HuH-7.5 (cell line): ENCODE measurements around the gene CPNE7.
A peak's percentile ranks its signal among the peaks of the same experiment; 100 is the strongest.

Experiments used
- DNase-seq: peaks from one replicate; pipeline ENCODE4 v3.0.0; 2011; ENCODE audit warnings: low spot score

The CPNE7 gene

DNA sequence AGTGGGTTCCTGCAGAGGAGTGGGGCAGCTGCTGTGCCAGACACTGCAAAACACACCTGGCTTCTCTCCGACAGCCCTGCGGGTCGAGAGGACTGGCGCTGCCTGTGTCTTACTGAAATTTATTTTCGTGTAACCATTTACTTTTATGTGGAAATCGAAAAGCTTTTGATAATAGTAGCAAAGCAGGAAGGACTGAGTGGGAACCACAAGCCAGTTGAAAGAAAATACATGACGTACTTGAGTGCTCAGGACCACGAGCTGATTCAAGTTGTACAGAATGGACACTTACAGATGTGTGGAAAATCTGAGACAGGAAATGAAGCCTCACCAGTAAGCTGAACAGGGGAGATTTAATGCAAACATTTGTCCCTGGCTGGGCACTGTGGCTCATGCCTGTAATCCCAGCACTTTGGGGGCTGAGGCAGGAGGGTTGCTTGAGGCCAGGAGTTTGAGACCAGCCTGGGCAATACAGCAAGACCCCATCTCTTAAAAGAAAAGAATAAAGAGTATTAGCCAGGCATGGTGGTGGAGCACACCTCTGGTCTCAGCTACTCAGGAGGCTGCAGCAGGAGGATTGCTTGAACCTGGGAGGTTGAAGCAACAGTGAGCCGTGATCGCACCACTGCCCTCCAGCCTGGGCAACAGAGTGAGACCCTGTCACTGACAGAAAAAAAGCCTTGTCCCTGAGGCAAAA is 26.4 kb upstream of the CPNE7 start:
- no peak for DNase-seq

DNA sequence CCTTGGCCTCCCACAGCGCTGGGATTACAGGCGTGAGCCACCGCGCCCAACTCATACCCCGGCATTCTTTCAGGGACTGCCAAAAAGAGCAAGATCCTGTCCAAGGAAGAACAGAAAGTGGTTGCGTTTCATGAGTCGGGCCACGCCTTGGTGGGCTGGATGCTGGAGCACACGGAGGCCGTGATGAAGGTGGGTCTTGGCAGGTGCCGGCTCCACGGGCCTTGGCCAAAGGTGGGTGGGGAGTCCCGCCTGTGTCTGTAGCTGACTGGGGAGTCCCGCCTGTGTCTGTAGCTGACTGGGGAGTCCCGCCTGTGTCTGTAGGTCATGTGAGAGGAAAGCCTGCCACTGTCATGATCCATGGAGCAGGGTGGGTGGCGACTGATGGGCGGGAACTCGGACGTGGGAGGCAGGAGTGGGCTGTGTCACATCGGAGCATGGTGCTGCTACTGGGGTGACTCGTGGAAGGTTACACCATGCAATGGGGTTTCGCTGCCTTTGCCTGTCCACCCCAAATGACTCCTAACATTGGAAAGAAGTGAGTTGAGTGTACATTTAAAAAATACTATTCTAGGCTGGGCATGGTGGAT is 25.0 kb upstream of the CPNE7 start:
- DNase-seq: no peak

DNA sequence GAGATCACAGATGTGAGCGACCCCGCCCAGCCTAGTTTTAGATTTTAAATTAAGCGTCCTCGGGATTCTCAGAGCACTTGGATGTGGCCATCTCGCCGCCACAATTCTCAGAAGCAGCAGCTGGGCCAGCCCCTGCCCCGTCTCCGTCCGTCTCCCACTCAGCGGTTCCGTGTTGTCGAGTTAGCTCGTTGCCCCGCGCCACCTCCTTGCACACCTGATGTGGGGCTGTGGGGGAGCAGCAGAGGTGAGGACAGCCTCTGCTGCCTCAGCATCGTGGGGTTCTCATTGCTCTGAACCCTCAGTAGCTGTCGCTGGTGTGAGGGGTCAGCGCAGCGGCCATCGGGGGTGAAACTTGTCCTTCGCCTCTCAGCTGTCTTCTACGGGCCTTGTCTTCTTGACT is 23.2 kb upstream of the CPNE7 start:
- DNase-seq: no peak

DNA sequence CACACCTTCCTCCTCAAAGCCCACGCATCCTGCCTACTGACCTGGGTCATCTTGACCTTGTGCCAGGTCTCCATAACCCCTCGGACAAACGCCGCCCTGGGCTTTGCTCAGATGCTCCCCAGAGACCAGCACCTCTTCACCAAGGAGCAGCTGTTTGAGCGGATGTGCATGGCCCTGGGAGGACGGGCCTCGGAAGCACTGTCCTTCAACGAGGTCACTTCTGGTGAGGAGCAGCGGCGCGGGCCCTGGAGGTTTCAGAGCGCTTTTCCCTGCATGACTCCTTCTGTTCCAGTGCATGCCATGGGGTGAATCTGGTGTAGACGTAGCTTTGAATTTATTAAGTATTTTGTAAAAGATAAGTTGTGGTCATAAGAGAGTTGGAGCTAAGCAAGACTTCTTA is 22.6 kb upstream of the CPNE7 start:
- no peak for DNase-seq

DNA sequence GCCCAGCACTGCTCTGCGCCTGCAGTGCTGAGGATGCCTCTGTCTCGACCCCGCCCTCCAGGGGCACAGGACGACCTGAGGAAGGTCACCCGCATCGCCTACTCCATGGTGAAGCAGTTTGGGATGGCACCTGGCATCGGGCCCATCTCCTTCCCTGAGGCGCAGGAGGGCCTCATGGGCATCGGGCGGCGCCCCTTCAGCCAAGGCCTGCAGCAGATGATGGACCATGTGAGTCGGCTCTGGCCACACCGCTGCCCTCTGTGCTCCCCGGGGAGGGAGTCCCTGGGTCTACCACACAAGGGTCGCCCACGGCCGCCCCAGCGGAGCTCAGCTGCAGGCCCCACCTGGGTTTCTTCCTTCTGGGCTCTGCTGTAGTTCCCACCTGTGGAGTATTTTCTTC is 21.8 kb upstream of the CPNE7 start:
- no peak for DNase-seq

DNA sequence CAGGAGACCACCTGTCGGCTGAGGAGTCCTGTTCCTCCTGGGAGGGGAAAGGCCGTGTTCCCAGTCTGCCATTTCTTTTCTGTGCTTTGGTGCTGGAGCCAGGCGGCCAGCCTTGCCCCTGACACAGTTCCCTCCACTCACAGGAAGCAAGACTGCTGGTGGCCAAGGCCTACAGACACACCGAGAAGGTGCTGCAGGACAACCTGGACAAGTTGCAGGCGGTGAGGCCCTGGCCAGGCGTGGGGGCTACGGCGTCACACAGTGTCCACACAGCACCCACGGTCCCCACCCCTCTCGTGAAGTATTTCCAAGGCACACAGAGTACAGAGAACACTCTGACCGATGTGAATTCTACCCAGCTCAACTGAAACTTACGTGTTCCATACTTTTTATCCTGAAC is 21.2 kb upstream of the CPNE7 start:
- no peak for DNase-seq

DNA sequence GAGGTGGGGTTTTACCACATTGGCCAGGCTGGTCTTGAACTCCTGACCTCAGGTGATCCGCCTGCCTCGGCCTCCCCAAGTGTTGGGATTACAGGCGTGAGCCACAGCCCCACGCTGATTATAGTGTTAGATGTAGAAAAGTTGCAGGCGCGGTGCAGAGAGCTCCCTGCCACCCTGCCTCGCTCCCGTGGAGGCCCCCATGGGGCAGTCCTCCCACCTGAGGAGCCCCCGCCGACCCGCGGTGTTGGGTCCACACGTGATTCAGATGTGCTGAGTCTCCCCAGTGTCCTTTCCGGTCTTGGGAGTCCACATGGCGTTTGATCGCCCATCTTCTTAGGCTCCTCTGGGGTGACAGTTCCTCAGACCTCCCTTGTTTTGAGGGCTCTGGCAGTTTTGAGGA is 20.3 kb upstream of the CPNE7 start:
- no peak for DNase-seq

DNA sequence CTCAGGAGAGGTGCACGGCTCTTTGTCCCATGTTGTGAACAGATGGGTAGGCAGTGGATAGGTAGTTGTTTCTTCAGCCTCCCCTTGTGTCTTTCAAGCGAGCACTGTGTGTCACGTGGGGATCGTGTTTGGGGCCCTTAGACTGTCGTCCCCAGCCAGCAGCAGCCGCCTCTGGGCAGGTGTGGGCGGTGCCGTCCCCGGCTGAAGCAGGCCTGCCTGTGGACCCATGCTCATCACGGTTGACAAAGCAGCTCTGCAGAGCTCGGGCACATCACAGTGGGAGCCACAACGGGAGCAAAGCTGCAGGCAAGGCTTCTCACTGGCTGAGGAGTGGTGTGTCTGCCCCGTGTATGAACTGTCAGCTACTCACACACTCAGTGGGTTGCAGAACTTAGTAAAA is 19.8 kb upstream of the CPNE7 start:
- no peak for DNase-seq

DNA sequence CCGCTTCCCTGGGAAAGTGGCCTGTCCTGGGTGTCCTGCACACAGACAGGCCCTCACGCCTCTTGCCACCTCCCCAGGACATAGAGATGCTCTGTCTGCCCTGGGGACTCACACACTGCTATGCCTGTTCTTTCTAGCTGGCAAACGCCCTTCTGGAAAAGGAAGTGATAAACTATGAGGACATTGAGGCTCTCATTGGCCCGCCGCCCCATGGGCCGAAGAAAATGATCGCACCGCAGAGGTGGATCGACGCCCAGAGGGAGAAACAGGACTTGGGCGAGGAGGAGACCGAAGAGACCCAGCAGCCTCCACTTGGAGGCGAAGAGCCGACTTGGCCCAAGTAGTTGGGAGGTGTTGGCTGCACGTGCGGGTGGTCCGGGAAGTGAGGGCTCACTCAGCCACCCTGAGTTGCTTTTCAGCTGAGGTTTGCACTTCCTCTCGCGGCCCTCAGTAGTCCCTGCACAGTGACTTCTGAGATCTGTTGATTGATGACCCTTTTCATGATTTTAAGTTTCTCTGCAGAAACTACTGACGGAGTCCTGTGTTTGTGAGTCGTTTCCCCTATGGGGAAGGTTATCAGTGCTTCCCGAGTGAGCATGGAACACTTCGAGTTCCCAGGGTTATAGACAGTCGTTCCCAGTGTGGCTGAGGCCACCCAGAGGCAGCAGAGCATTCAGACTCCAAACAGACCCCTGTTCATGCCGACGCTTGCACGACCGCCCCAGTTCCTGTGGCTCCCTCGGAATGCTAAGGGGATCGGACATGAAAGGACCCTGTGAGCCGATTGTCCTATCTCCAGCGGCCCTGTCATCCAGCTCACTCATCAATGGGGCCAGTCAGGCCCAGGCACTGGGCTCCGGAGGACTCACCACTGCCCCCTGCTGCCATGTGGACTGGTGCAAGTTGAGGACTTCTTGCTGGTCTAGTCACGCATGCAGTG is 18.5 kb upstream of the CPNE7 start:
- peak; percentile 97 for DNase-seq

DNA sequence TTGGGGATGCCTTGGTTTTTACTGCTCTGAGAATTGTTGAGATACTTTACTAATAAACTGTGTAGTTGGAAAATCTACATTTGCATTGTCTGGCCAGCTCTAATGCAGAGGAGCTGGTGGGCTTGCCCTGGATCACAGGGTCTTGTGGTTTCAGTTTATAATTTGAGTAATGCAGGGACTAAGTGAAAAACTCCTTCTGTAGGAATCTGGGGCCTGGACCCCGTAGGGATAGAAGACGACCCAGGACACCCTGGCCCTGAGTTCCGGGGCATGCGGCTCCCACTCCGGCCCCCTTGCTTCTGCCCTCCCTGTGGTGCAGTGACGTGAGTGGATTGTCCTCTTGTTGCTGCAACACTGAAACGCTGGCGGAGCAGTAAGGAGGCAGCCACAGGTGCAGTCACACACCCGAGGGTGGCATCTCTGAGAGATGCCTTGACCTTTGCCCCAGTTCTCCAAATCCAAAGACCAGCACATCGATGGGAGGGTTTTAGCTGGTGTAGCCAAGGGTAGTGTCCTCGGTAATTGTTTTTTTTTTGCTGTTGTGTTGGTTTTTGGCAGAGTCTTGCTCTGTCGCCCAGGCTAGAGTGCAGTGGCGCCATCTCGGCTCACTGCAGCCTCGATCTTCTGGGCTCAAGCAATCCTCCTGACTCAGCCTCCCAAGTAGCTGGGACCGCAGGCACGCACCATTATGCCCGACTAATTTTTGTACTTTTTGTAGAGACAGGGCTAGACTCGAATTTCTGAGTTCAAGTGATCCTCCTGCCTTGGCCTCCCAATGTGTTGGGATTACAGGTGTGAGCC is 17.7 kb upstream of the CPNE7 start:
- no peak for DNase-seq

DNA sequence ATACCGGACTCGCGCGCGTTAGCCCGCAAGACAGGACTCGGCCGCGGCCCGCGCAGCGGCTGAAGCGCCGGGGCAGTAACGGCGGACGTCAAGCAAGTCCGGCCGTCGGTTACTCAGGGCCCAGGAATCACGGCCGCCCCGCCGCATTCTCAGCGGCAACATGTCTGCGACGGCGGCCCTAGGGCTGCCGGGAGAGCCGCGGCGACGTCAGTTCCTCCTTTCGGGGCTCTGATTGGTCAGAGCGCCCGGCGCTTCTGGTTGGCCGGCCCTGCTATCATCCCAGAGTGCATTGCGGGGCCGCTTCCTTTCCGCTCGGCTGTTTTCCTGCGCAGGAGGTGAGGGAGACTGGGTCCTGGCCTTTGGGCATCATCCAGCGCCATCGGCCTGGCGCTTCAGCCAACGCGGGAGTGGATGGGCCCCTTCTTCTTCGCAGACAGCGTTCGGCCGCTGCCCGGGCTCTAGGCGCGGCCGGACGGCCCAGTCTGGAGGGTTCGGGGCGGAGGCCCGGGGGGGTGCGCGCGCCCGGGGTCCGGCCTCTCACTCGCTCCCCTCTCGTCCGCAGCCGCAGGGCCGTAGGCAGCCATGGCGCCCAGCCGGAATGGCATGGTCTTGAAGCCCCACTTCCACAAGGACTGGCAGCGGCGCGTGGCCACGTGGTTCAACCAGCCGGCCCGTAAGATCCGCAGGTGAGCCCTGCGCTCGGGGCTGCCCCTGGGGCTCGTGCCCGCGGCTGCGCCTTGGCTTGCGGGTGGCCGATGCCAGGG is 15.0 kb upstream of the CPNE7 start, which contains the start of gene RPL13:
Gene RPL13 (plus strand): TSS at position 305 of the 764 bp plus-strand sequence. CDS start 278 bp downstream, at position 583.
- peak; percentile 98 for DNase-seq

DNA sequence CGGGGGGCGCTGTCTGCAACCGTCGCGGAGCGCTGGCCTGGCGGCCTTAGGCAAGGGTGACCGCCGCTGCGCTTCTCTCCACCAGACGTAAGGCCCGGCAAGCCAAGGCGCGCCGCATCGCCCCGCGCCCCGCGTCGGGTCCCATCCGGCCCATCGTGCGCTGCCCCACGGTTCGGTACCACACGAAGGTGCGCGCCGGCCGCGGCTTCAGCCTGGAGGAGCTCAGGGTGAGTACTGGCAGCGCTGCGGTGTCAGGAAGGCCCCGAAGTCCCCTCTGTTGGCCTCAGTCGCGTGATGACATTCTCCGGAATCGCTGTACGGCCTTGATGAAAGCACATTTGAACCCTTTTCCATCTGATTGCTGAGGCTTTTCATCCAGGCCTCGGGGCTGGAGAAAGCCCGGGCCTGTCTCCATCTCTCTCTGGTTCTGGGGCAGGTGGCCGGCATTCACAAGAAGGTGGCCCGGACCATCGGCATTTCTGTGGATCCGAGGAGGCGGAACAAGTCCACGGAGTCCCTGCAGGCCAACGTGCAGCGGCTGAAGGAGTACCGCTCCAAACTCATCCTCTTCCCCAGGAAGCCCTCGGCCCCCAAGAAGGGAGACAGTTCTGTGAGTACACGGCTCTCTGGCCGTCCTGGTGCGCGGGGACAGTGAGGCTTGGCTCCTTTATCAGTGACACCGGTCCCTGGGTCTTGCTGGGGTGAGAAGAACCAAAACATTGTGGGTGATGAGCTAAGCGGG is 14.2 kb upstream of the CPNE7 start:
- no peak for DNase-seq

DNA sequence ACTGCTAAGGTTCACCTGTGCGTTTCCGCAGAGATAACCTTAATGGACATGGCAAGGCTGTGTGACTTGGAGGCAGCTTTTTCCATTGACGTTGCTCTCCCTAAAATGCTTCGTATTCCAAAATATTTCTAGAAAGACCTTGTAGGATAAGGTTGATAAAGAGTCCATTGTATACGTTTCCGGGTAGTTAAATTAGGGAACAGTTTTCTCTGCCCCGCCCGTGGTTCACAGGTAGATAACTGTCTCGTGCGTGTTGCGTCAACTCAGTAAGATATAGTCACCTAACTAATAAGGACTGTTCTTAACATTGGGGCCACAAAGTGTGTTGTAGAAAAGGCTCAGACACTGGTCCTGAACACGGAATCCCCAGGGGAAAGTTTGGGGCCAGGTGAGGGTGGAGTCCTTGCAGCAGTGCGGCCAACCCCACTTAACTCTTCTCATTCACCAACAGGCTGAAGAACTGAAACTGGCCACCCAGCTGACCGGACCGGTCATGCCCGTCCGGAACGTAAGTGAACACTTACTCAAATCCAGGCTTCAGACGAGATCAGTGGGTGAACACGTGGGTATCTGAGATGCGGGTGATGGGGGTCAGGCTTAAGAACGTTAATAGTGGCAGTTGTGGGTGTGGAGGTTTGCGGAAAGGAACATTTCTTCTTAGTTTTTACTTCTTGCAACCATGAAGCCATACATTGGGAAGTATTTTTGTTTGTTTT is 13.5 kb upstream of the CPNE7 start:
- no peak for DNase-seq

DNA sequence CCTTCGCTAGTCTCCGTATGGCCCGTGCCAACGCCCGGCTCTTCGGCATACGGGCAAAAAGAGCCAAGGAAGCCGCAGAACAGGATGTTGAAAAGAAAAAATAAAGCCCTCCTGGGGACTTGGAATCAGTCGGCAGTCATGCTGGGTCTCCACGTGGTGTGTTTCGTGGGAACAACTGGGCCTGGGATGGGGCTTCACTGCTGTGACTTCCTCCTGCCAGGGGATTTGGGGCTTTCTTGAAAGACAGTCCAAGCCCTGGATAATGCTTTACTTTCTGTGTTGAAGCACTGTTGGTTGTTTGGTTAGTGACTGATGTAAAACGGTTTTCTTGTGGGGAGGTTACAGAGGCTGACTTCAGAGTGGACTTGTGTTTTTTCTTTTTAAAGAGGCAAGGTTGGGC is 12.6 kb upstream of the CPNE7 start:
- DNase-seq: no peak

DNA sequence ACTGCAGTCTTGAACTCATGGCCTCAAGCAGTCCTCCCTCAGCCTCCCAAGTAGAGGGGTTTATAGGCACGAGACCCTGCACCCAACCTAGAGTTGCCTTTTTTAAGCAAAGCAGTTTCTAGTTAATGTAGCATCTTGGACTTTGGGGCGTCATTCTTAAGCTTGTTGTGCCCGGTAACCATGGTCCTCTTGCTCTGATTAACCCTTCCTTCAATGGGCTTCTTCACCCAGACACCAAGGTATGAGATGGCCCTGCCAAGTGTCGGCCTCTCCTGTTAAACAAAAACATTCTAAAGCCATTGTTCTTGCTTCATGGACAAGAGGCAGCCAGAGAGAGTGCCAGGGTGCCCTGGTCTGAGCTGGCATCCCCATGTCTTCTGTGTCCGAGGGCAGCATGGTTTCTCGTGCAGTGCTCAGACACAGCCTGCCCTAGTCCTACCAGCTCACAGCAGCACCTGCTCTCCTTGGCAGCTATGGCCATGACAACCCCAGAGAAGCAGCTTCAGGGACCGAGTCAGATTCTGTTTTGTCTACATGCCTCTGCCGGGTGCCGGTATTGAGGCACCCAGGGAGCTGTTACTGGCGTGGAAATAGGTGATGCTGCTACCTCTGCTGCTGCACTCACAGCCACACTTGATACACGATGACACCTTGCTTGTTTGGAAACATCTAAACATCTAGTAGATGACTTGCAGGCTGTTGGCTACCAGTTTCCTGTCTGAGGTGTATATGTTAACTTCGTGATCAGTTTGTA is 11.7 kb upstream of the CPNE7 start:
- no peak for DNase-seq

DNA sequence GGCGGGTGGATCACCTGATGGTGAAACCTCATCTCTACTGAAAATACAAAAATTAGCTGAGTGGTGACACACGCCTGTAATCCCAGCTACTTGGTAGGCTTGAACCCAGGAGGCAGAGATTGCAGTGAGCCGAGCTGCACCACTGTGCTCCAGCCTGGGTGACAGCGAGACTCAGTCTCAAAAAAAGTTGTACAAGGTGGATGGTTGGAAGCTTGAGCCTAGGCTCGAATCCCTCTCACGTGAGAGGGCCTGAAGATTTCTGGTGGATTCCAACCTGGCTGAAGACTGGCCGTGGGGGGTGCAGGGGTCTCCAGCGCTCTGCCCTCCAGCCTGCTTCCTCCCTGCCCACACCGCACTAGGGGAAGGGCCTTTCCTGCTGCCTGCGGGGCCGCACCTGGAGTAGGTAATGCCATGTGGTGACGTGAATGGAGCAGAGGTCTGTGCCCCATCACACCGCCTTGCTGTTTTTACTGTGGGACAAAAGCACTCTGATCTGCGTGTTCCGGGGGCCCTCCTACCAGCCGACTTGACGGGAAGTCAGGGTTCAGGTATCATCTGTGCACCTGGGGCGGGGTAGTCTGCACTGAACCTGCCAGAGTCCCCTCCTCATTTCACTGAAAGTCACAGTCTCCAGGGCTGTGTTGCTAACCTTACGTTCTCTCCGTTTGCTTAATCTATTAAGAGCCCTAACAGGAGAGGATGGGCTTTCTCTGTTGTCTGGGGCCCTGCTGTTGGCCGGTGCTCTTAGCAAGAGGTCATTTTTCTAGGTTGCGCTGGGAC is 10.9 kb upstream of the CPNE7 start:
- no peak for DNase-seq

DNA sequence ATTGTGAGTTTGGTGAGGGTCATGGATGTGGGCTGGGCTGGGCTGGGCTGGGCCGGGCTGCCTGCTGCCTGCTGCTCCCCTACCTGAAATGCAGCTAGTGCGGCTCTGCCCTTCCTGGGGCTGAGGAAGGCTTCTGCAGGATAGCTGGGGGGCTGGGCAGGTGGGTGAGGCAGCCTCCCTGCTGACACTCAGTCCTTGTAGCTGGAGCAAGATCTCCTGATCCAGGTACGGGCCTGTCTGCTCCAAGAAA is 10.4 kb upstream of the CPNE7 start:
- DNase-seq: no peak

DNA sequence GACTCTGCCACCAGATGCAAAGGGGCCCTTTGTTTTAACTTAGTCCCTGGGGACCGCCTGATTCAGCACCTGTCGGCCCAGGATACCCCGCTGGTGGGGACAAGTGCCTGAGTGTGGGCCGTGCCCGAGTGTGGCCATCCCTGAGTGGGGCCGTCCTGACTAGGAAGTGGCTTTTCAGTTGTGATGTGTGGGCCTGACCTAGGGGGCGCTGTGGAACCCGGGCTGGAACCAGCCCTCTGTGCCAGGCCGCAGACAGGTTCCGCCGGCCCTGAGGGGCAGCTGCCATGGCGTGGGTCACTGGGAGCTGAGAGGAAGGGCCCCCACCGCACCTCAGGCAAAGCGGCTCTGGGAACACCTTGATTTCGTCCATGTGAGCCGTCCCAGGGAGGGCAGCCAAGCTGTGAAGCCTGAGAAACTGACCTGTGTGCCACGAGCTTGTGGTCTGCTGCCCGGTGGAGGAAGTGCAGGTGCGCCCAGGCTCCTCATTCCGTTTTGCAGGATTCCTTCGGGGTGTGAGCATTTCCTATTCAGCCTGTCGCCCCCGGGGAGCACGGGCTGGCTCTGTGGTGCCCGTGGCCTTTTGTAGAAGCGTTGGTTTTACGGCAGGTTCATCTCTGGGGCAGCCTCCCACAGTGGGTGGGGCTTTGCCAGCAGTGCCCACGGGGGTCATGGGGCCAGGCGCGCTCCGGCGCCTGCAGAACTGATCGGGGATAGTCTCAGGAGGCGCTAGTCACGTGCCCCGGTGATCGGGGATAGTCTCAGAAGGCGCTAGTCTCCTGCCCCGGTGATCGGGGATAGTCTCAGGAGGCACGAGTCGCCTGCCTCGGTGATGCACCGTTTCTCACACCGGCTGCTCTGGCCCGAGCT is 9.8 kb upstream of the CPNE7 start:
- peak; percentile 78 for DNase-seq
